Raji (cell line): Measurements from ENCODE around the gene SULT1C2.

Experiments
- POLR2A ChIP-seq: IDR thresholded peaks from 2 replicates; pipeline ENCODE4 v1.6.1; 2011; ENCODE audit warnings: low read depth, low read length, control low read depth; ENCODE audit not compliant: insufficient read depth

SULT1C2 gene

GRCh38 chr2:108316461-108317258 is 28.0 kb downstream of the SULT1C2 start:
- TF ChIP-seq POLR2A = no peak

- TF ChIP-seq POLR2A = no peak
These were observed 31.7 kb downstream of the SULT1C2 start for GRCh38 chr2:108320326-108320922.

- no peak for TF ChIP-seq POLR2A
These were observed 34.9 kb downstream of the SULT1C2 start for GRCh38 chr2:108323619-108324018.

- TF ChIP-seq POLR2A = no peak
These were observed 36.0 kb downstream of the SULT1C2 start for GRCh38 chr2:108324531-108325255.

GRCh38 chr2:108325756-108326155 is 37.1 kb downstream of the SULT1C2 start:
- no peak for TF ChIP-seq POLR2A

- no peak for TF ChIP-seq POLR2A
These were observed 41.1 kb downstream of the SULT1C2 start for GRCh38 chr2:108329771-108330170.

- no peak for TF ChIP-seq POLR2A
These were observed 42.3 kb downstream of the SULT1C2 start for GRCh38 chr2:108330979-108331378.

GRCh38 chr2:108345951-108346350 is 57.3 kb downstream of the SULT1C2 start:
- no peak for TF ChIP-seq POLR2A

- TF ChIP-seq POLR2A = no peak
These were observed 58.1 kb downstream of the SULT1C2 start for GRCh38 chr2:108346827-108347226.

GRCh38 chr2:108347786-108348185 is 59.1 kb downstream of the SULT1C2 start:
- no peak for TF ChIP-seq POLR2A

- TF ChIP-seq POLR2A = no peak
These were observed 60.3 kb downstream of the SULT1C2 start for GRCh38 chr2:108348816-108349570.

GRCh38 chr2:108349571-108349928 is 60.9 kb downstream of the SULT1C2 start:
- TF ChIP-seq POLR2A = no peak

GRCh38 chr2:108351889-108352288 is 63.2 kb downstream of the SULT1C2 start:
- TF ChIP-seq POLR2A = no peak

GRCh38 chr2:108354136-108354535 is 65.4 kb downstream of the SULT1C2 start:
- no peak for TF ChIP-seq POLR2A
